Activated T-cell treated with anti-CD3 and anti-CD28 coated beads, Interleukin-2, amount 50 U/mL, for 72 hours (primary cell): ENCODE results near the gene DCAF16. TPM values are rescaled to one million over a fixed set of nuclear protein-coding genes. Genes with fewer than 3 reads are reported as not detected.
"Not testable (repeated sequence)": the region's sequence is repeated elsewhere in the genome, so short reads cannot be mapped to it uniquely, and the experiment has no call there.

Experiments used
- ATAC-seq, 2 donors: fragments of 150-1000 bp; cut with Tn5 transposase; replicated peaks in 1 of 2; 2 replicates each; pipeline ENCODE4 v1.10.0; 2021; ENCODE audit warnings: moderate library complexity in 2 of 2, mild to moderate bottlenecking in 1 of 2
- DNase-seq, 2 donors: peaks; one replicate each; pipeline ENCODE4 v3.0.0; 2021 to 2022; ENCODE audit warnings: mixed read lengths in 1 of 2
- H3K27ac Mint-ChIP-seq: one replicate; pipeline ENCODE4 v1.8.0; 2022; ENCODE audit warnings: mild to moderate bottlenecking, moderate library complexity, mixed read lengths
- H3K27me3 Mint-ChIP-seq: one replicate; pipeline ENCODE4 v1.8.0; 2022; ENCODE audit warnings: low read depth, mixed read lengths
- H3K36me3 Mint-ChIP-seq, 2 donors: one replicate each; pipeline ENCODE4 v1.8.0; 2022; ENCODE audit warnings: mixed read lengths in 2 of 2, mild to moderate bottlenecking in 1 of 2; ENCODE audit not compliant: insufficient read depth in 2 of 2
- H3K4me1 Mint-ChIP-seq: one replicate; pipeline ENCODE4 v1.8.0; 2022; ENCODE audit warnings: low read depth, mixed read lengths
- H3K4me3 Mint-ChIP-seq, 2 donors: one replicate each; pipeline ENCODE4 v1.8.0; 2022; ENCODE audit warnings: mild to moderate bottlenecking in 2 of 2, mixed read lengths in 2 of 2, moderate library complexity in 2 of 2
- H3K9me3 Mint-ChIP-seq, 2 donors: one replicate each; pipeline ENCODE4 v1.8.0; 2022; ENCODE audit warnings: mixed read lengths in 2 of 2
- total RNA-seq, 2 donors: library from RNA; stranded (reverse); gene quantifications; one replicate each; pipeline ENCODE4 v1.2.3, GENCODE V29; 2022

DCAF16 gene
- 10 to 100 TPM; 50.1 to 50.2 TPM for total RNA-seq

DNA sequence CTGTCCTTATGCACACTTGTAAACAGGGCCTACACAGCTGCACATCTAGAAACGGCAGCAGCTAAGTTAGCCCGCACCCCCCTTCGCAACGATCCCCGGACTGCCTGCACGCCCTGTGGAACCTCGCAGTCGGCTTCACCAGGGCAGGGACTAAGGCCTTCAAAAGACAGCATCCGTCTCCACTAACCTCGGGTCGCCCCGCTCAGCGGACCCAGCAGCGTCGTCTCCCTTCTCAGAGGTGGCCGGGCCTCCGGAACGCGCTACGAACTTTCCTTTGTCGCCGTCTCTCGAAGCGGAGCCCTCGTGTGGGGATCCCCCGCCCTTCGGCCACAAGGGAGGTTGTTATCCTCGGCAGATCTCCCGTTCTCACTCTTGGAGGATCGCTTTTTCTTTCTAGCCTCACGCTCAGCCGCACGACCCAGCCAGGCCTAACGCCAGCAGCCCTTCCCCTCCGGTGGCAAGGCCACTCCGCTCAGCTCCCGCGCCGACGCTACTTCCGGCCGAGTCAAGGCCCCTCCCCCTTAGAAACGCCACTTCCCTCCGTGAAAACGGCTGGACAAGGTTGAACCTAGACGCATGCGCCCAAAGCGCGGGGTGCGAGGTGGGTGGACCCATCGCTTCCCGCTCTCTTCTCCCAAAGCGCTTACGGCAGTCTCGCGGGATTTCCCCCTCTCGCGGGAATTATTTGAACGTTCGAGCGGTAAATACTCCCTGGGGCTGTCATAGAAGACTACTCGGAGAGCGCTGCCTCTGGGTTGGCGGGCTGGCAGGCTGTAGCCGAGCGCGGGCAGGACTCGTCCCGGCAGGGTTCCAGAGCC lies at the start of gene DCAF16, which contains the start of gene NCAPG:
Gene DCAF16, minus strand, starts transcription at position 498 of the 818 bp plus-strand sequence. CDS start 6,616 bp downstream, outside the sequence.
Gene NCAPG, plus strand, starts transcription at position 720 of the 818 bp plus-strand sequence. CDS start 99 bp downstream, outside the sequence.
- H3K27ac Mint-ChIP-seq: peak within 1 kb of the TSS; percentile 95
- H3K4me1 Mint-ChIP-seq: peaks cover 57% of the 10 kb centered on the region
- no peaks in the 10 kb centered on the region for H3K27me3 Mint-ChIP-seq
- peak; percentile 91 for ATAC-seq
- no peaks in the 10 kb centered on the region for H3K9me3 Mint-ChIP-seq
- H3K36me3 Mint-ChIP-seq: peaks cover 11 to 46% of the 10 kb centered on the region in 2 donors
- peak within 1 kb of the TSS; percentile 84 to 98 for H3K4me3 Mint-ChIP-seq
- peak; percentile 99 for DNase-seq

DNA sequence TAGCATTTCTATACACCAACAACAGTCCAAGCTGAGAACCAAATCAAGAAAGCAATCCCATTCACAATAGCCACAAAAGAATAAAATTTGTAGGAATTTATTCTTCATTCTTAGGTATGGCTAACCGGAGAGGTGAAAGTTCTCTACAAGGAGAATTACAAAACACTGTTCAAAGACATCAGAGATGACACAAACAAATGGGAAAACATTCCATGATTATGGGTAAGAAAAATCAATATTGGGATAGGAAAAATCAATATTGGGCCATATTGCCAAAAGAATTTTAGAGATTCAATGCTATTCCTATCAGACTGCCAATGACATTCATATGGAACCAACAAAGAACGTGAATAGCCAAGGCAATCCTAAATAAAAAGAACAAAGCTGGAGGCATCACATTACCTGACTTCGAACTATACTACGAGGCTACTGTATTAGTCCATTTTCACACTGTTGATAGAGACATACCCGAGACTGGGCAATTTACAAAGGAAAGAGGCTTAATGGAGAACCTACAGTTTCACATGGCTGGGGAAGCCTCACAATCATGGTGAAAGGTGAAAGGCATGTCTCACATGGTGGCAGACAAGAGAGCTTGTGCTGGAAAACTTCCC lies 49.3 kb upstream of the DCAF16 start:
- ATAC-seq: no peak
- no peaks in the 10 kb centered on the region for H3K27me3 Mint-ChIP-seq
- peaks cover 14% of the 10 kb centered on the region in 2 donors for H3K9me3 Mint-ChIP-seq

DNA sequence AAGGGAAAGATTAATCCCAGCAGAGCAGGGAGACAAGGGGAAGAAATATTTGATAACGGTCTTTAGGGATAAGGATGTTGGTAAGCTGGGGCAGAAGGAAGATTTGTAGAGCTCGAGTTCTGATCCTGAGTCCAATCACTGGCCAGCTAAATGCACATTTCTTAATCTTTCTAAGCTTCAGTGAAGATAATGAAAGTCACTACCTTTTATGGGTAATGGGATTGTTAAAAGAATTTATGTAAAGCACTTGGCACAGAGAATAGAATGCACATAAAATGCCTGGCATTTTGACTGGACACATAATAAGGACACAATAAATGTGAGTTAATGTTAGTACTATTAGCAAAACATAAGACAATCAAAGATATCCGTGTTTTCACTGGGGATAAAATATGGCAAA lies 43.5 kb upstream of the DCAF16 start:
- no peak for DNase-seq
- H3K4me1 Mint-ChIP-seq: no peaks in the 10 kb centered on the region

More for the DNA sequence above, 49.3 kb upstream of the DCAF16 start:
- Mint-ChIP-seq H3K27ac (no peak overlapping the region), H3K4me1 (no peaks in the 10 kb centered on the region), H3K36me3 (peaks cover 9 to 24% of the 10 kb centered on the region in 2 donors), H3K4me3 (no peak overlapping the region)
- DNase-seq: no peak

DNA sequence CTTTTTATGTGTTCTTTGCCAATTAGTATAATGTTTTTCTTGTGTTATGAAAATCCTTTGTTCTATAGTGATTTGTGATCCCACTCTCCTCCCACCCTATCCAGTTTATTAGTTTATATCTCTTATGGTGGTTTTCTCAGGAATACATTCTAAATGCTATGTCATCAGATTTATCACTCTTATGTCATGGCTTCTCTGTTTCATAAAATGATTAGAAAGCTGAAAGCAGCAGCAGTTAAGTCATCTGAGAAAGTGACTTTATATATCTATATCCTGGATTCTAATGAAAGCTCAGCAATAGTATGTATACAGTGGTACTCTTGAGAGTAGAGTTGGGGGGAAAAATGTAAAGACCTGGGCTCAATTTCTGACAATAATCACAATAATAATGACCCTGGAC lies 41.4 kb upstream of the DCAF16 start:
- no peak for ATAC-seq
- Mint-ChIP-seq H3K4me3 (no peak overlapping the region), H3K4me1 (no peaks in the 10 kb centered on the region), H3K27me3 (no peaks in the 10 kb centered on the region), H3K27ac (no peak overlapping the region), H3K9me3 (no peaks in the 10 kb centered on the region), H3K36me3 (peaks cover 2 to 4% of the 10 kb centered on the region in 2 donors)
- no peak for DNase-seq

More for the DNA sequence above, 43.5 kb upstream of the DCAF16 start:
- Mint-ChIP-seq H3K27ac (no peak overlapping the region), H3K4me3 (no peak overlapping the region), H3K9me3 (peaks cover 0 to 5% of the 10 kb centered on the region in 2 donors), H3K36me3 (peaks cover 0 to 4% of the 10 kb centered on the region in 2 donors), H3K27me3 (no peaks in the 10 kb centered on the region)
- no peak for ATAC-seq

DNA sequence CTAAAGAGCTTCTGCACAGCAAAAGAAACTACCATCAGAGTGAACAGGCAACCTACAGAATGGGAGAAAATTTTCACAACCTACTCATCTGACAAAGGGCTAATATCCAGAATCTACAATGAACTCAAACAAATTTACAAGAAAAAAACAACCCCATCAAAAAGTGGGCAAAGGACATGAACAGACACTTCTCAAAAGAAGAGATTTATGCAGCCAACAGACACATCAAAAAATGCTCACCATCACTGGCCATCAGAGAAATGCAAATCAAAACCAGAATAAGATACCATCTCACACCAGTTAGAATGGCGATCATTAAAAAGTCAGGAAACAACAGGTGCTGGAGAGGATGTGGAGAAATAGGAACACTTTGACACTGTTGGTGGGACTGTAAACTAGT lies 39.7 kb upstream of the DCAF16 start:
- not testable (repeated sequence) for H3K4me3 Mint-ChIP-seq, H3K27me3 Mint-ChIP-seq, H3K36me3 Mint-ChIP-seq, H3K9me3 Mint-ChIP-seq, ATAC-seq, H3K4me1 Mint-ChIP-seq, DNase-seq, H3K27ac Mint-ChIP-seq

DNA sequence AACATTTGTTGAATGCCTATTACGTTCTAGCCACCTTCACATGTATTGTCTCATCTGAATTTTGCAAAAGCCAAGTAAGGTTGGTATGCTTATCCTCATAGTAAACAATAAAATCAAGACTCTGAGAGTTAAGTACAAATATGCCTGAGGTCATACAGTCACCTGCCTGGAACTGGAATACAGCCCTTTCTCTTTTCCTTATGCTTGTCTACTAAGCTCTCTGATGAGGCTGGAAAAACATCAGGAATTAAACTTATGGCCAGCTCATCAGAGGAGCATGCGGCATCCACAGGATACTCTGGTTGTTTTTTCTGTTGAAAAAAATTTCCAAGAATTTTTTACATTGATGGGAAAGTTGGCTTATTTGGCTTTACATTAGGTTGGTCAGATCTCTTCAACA lies 35.7 kb upstream of the DCAF16 start:
- H3K4me1 Mint-ChIP-seq: no peaks in the 10 kb centered on the region
- no peak overlapping the region for H3K27ac Mint-ChIP-seq
- no peaks in the 10 kb centered on the region for H3K27me3 Mint-ChIP-seq
- H3K36me3 Mint-ChIP-seq: peaks cover 6 to 25% of the 10 kb centered on the region in 2 donors
- no peak for ATAC-seq
- H3K4me3 Mint-ChIP-seq: no peak overlapping the region
- no peaks in the 10 kb centered on the region for H3K9me3 Mint-ChIP-seq
- DNase-seq: no peak

DNA sequence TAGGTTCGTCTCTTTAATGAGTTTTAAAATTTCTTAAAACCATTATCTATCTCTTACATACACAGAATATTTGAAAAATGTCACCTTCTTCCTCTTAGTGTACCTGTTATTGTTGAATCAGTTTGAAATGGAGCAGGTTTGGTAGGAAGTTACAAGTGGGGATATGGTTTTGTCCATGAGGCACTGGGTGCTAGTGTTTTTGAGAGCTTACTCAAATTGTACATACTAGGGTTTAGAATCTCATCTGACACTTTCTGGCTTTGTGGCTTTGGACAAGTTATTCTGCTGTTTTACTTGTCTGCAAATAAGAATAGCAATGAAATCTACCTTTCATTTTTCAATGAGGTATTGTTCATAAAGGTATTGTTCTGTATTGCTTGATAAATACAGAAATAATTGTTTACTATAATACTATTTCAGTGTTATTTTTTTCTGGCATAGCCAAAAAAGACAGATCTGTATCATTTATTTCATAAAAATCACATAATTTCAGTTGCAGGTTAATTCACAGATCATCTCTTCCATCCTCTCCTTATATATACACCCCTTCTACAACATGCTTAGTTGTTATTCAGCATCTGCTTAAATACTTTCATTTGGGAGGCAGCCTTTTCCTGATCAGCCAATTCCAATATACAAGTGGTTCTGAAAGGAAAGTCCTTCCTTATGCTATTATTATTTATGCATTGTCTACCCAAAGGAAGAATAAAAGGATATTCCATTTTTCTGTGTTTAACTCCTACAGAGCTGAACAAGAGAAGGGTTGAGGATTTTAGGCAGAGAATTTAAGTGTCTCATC lies 13.5 kb upstream of the DCAF16 start:
- no peak for DNase-seq
- peaks cover 10% of the 10 kb centered on the region for H3K4me1 Mint-ChIP-seq
- no peaks in the 10 kb centered on the region for H3K27me3 Mint-ChIP-seq
- no peaks in the 10 kb centered on the region for H3K9me3 Mint-ChIP-seq
- peaks cover 12 to 55% of the 10 kb centered on the region in 2 donors for H3K36me3 Mint-ChIP-seq
- no peak for ATAC-seq
- H3K27ac Mint-ChIP-seq: no peak overlapping the region
- no peak overlapping the region for H3K4me3 Mint-ChIP-seq

DNA sequence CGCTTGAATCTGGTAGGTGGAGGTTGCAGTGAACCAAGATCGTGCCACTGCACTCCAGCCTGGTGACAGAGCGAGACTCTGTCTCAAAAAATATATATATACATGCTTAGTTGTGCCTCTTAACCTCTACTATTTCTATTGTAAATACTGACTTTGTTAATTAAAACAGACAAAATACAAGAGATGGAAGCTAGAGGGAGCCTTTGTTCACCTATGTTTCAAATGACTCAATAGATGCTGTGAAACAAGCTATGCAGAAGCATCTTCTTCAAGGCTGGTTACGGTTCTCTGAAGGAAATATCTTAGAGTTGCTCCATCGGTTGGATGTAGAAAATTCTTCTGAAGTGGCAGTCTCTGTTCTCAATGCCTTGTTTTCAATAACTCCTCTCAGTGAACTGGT lies 6.5 kb upstream of the DCAF16 start:
- no peak overlapping the region for H3K4me3 Mint-ChIP-seq
- no peak overlapping the region for H3K27ac Mint-ChIP-seq
- H3K4me1 Mint-ChIP-seq: peaks cover 18% of the 10 kb centered on the region
- H3K9me3 Mint-ChIP-seq: no peaks in the 10 kb centered on the region
- peaks cover 8 to 56% of the 10 kb centered on the region in 2 donors for H3K36me3 Mint-ChIP-seq
- ATAC-seq (peak; percentile 53 to 63), DNase-seq (no peak)
- H3K27me3 Mint-ChIP-seq: no peaks in the 10 kb centered on the region

DNA sequence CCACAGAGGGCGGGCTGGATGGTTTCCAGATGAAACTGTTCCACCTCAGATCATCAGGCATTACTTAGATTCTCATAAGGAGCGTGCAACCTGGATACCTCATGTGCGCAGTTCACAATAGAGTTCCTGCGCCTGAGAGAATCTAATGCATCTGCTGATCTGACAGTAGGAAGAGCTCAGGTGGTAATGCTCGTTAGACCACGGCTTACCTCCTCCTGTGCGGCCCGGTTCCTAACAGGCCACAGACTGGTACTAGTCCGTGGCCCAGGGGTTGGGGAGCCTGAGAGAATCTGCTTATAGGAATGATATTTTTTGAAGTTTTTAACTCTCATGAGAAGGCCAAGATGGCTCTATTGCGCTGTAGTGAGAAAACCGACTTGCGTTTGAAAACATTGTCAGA lies 5.6 kb upstream of the DCAF16 start:
- DNase-seq (no peak), ATAC-seq (no peak)
- Mint-ChIP-seq H3K4me1 (peaks cover 20% of the 10 kb centered on the region), H3K9me3 (no peaks in the 10 kb centered on the region), H3K27ac (no peak overlapping the region), H3K4me3 (no peak overlapping the region), H3K36me3 (peaks cover 11 to 61% of the 10 kb centered on the region in 2 donors), H3K27me3 (no peaks in the 10 kb centered on the region)

DNA sequence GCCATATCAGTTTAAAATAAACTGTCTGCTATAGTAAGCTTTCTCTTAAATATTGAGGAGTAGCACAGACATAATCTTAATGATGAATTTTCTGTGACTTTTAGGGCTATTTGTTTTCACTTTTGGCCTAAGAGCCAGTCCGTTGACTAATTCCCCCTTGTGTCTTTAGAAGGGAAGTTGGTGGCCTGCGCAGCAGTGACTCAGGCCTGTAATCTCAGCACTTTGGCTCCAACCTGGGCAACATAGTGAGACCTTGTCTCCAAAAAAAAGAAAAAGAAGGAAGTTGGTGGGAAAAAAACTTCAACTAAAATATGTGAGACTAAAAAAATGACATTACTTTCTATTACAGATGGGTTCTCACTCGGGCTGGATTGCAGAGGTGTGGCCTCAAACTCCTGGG lies 3.6 kb upstream of the DCAF16 start:
- H3K36me3 Mint-ChIP-seq: peaks cover 14 to 54% of the 10 kb centered on the region in 2 donors
- no peak overlapping the region for H3K27ac Mint-ChIP-seq
- no peak overlapping the region for H3K4me3 Mint-ChIP-seq
- ATAC-seq: no peak
- no peaks in the 10 kb centered on the region for H3K9me3 Mint-ChIP-seq
- DNase-seq: no peak
- H3K4me1 Mint-ChIP-seq: peaks cover 20% of the 10 kb centered on the region
- H3K27me3 Mint-ChIP-seq: no peaks in the 10 kb centered on the region

DNA sequence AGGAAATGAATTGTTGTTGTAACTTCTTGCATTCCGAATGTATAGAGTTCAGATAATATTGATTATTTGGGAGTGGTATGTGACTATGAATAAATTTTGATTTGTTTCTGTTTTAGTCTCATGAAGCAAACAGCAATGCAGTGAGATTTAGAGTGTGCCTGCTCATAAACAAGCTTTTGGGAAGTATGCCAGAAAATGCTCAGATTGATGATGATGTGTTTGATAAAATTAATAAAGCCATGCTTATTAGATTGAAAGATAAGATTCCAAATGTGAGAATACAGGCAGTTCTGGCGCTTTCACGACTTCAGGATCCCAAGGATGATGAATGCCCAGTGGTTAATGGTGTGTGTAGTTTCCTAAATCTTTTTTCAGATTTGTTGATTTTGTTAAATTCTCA lies 2.2 kb upstream of the DCAF16 start:
- H3K27ac Mint-ChIP-seq: peak overlapping the region; percentile 95
- H3K9me3 Mint-ChIP-seq: no peaks in the 10 kb centered on the region
- DNase-seq (no peak), ATAC-seq (no peak)
- H3K36me3 Mint-ChIP-seq: peaks cover 12 to 56% of the 10 kb centered on the region in 2 donors
- no peaks in the 10 kb centered on the region for H3K27me3 Mint-ChIP-seq
- H3K4me1 Mint-ChIP-seq: peaks cover 34% of the 10 kb centered on the region
- H3K4me3 Mint-ChIP-seq: peak overlapping the region; percentile 84 to 98

DNA sequence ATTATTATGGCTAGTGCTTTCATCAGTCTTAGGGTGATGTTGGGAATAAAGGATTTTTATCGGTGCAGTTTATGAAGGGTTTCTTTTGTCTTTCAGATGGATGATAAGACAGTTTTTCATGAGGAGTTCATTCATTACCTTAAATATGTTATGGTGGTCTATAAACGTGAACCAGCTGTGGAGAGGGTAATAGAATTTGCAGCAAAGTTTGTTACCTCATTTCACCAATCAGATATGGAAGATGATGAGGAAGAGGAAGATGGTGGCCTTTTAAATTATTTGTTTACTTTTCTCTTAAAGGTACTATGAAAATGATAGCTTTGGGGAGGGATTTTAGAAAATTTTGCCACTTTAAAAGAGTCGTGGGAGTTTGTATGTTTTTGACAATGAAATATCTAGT lies 1.6 kb upstream of the DCAF16 start:
- DNase-seq (no peak), ATAC-seq (no peak)
- Mint-ChIP-seq H3K27ac (peak overlapping the region; percentile 95), H3K4me3 (peak overlapping the region; percentile 84 to 98), H3K9me3 (no peaks in the 10 kb centered on the region), H3K4me1 (peaks cover 41% of the 10 kb centered on the region), H3K36me3 (peaks cover 12 to 52% of the 10 kb centered on the region in 2 donors), H3K27me3 (no peaks in the 10 kb centered on the region)
